ENCODE data around the gene ZBTB46.
"Not testable (repeated sequence)": the region's sequence is repeated elsewhere in the genome, so short reads cannot be mapped to it uniquely, and the experiment has no call there.

ZBTB46 gene

GRCh38 chr20:63732118-63733095, 98.7 kb downstream of the ZBTB46 start:
- DNase-seq: no peak

GRCh38 chr20:63731410-63731809, 99.7 kb downstream of the ZBTB46 start:
- no peak for DNase-seq

- DNase-seq: not testable (repeated sequence)
Measured at GRCh38 chr20:63730189-63730733, 100.8 kb downstream of the ZBTB46 start.

- not testable (repeated sequence) for DNase-seq
Measured at GRCh38 chr20:63722967-63723622, 108.0 kb downstream of the ZBTB46 start.

- no peak for DNase-seq
Measured at GRCh38 chr20:63718996-63719395, 112.1 kb downstream of the ZBTB46 start.

GRCh38 chr20:63714858-63715257, 116.2 kb downstream of the ZBTB46 start:
- no peak for DNase-seq

- DNase-seq: no peak
Measured at GRCh38 chr20:63712191-63712590, 118.9 kb downstream of the ZBTB46 start.

GRCh38 chr20:63711085-63711645, 119.9 kb downstream of the ZBTB46 start:
- no peak for DNase-seq

GRCh38 chr20:63709149-63709527, 121.9 kb downstream of the ZBTB46 start:
- no peak for DNase-seq

GRCh38 chr20:63708301-63709148, 122.5 kb downstream of the ZBTB46 start:
- no peak for DNase-seq

GRCh38 chr20:63707558-63708300, 123.3 kb downstream of the ZBTB46 start, which contains the start of the genes ARFRP1 and ZGPAT:
TSS of gene ARFRP1 (minus strand) at chr20:63707976. CDS start at chr20:63707091, 885 bp downstream.
TSS of gene ZGPAT (plus strand) at chr20:63708039. CDS start at chr20:63708581, 542 bp downstream.
- DNase-seq: peak; percentile 89

- peak; percentile 62 for DNase-seq
Measured at GRCh38 chr20:63706852-63707557, 124.1 kb downstream of the ZBTB46 start.

- no peak for DNase-seq
Measured at GRCh38 chr20:63706027-63706695, 124.9 kb downstream of the ZBTB46 start.

GRCh38 chr20:63705232-63706026, 125.6 kb downstream of the ZBTB46 start:
- no peak for DNase-seq

- DNase-seq: no peak
Measured at GRCh38 chr20:63704749-63705117, 126.3 kb downstream of the ZBTB46 start.

- no peak for DNase-seq
Measured at GRCh38 chr20:63703976-63704748, 126.9 kb downstream of the ZBTB46 start.

GRCh38 chr20:63703471-63703975, 127.5 kb downstream of the ZBTB46 start:
- DNase-seq: no peak

GRCh38 chr20:63702751-63703470, 128.2 kb downstream of the ZBTB46 start:
- no peak for DNase-seq
